Endothelial cell of umbilical vein (primary cell): ENCODE measurements around the gene GRK4. TPM values are rescaled to one million over a fixed set of nuclear protein-coding genes. Genes with fewer than 3 reads are reported as not detected.

ENCODE experiments used
- BruUV-seq: library from RNA; stranded (reverse); fragments of 400-500 nt; replicated peaks from 2 replicates; lab custom pipeline; 2021; lab: Mats Ljungman, UMichigan
- CTCF ChIA-PET: fragments of 300-600, 350-600 bp; sonication (Branson Sonifier 250); formaldehyde crosslinking; loops from one replicate; lab custom pipeline; 2021; ENCODE audit warnings: antibody characterized with exemption, inconsistent platforms; lab: Charles Lee
- POLR2A ChIA-PET: fragments of 300-600, 350-600 bp; sonication (Branson Sonifier 250); formaldehyde crosslinking; loops from one replicate; lab custom pipeline; 2021; ENCODE audit warnings: antibody characterized with exemption, inconsistent platforms; lab: Charles Lee
- DNase-seq: peaks from one replicate; pipeline ENCODE4 v3.0.0-alpha.2; 2011; ENCODE audit warnings: low read depth, low spot score
- FAIRE-seq: peaks from 2 replicates; lab custom pipeline; 2011; peaks lifted over from hg19 to GRCh38; lab: Jason Lieb, UNC
- H2AFZ ChIP-seq: 2 replicates; pipeline ENCODE4 v1.6.0; 2012; ENCODE audit warnings: low read depth, low read length, control low read depth, inconsistent platforms
- H3K27ac ChIP-seq: 2 replicates; pipeline ENCODE4 v1.5.1; 2011; ENCODE audit warnings: low read depth, mild to moderate bottlenecking, control low read depth, low read length, moderate library complexity; ENCODE audit not compliant: insufficient read depth
- H3K27me3 ChIP-seq, 2 experiments: 2 replicates each; pipeline versions ENCODE4 v1.6.0 to v1.6.1; 2011; ENCODE audit warnings: low read length in 2 of 2, mixed read lengths in 1 of 2; ENCODE audit not compliant: control insufficient read depth in 2 of 2, insufficient read depth in 2 of 2
- H3K36me3 ChIP-seq, 2 experiments: 2 replicates in 1 of 2; 3 replicates in 1 of 2; pipeline ENCODE4 v1.5.1; 2011; ENCODE audit warnings: low read length in 2 of 2, mild to moderate bottlenecking in 1 of 2, moderate library complexity in 1 of 2; ENCODE audit not compliant: control insufficient read depth in 2 of 2, insufficient read depth in 2 of 2; ENCODE audit errors: extremely low read depth in 1 of 2
- H3K4me1 ChIP-seq: 3 replicates; pipeline ENCODE4 v1.5.1; 2011; ENCODE audit warnings: mild to moderate bottlenecking, low read length; ENCODE audit not compliant: control insufficient read depth, insufficient read depth; ENCODE audit errors: extremely low read depth
- H3K4me2 ChIP-seq: 2 replicates; pipeline ENCODE4 v1.6.1; 2011; ENCODE audit warnings: low read length, control low read depth, mixed read lengths; ENCODE audit not compliant: insufficient read depth
- H3K4me3 ChIP-seq, 3 experiments: fragments of 200-600 bp in 1 of 3; sonication (generic), shearing (Covaris generic) in 1 of 3; replicated peaks in 1 of 3; 2 replicates each; pipeline ENCODE4 v1.5.1; 2011 to 2016; ENCODE audit warnings: control low read depth in 3 of 3, low read length in 3 of 3, mild to moderate bottlenecking in 2 of 3, inconsistent platforms in 1 of 3, low read depth in 1 of 3, moderate library complexity in 1 of 3; ENCODE audit not compliant: insufficient read depth in 1 of 3
- H3K79me2 ChIP-seq: 2 replicates; pipeline ENCODE4 v1.6.0; 2012; ENCODE audit warnings: low read length, inconsistent platforms; ENCODE audit not compliant: control insufficient read depth, insufficient read depth
- H3K9ac ChIP-seq: replicated peaks from 2 replicates; pipeline ENCODE3; 2011; ENCODE audit warnings: low read length, control low read depth; ENCODE audit not compliant: insufficient read depth; ENCODE audit errors: extremely low read depth
- H3K9me1 ChIP-seq: replicated peaks from 3 replicates; pipeline ENCODE4 v1.6.0; 2011; ENCODE audit warnings: mild to moderate bottlenecking, low read length; ENCODE audit not compliant: control insufficient read depth, insufficient read depth; ENCODE audit errors: extremely low read depth
- H3K9me3 ChIP-seq: replicated peaks from 2 replicates; pipeline ENCODE4 v1.5.1; 2012; ENCODE audit warnings: low read length, inconsistent platforms; ENCODE audit not compliant: control insufficient read depth, insufficient read depth
- H4K20me1 ChIP-seq: replicated peaks from 2 replicates; pipeline ENCODE3; 2011; ENCODE audit warnings: mild to moderate bottlenecking, low read length; ENCODE audit not compliant: control insufficient read depth, insufficient read depth; ENCODE audit errors: extremely low read depth
- EZH2 ChIP-seq: IDR thresholded peaks from 2 replicates; pipeline ENCODE4 v1.6.1; 2012; ENCODE audit warnings: borderline replicate concordance, low read depth, mild to moderate bottlenecking, moderate library complexity, low read length, inconsistent platforms; ENCODE audit not compliant: severe bottlenecking
- FOS ChIP-seq: IDR thresholded peaks from 2 replicates; pipeline ENCODE4 v1.6.1; 2011; ENCODE audit warnings: mild to moderate bottlenecking, low read length, moderate library complexity, borderline replicate concordance; ENCODE audit not compliant: insufficient read depth
- GATA2 ChIP-seq: IDR thresholded peaks from 2 replicates; pipeline ENCODE4 v1.7.0; 2011; ENCODE audit warnings: low read depth, mild to moderate bottlenecking, moderate library complexity, mixed read lengths, low read length; ENCODE audit not compliant: insufficient read length, insufficient read depth
- JUN ChIP-seq: IDR thresholded peaks from 2 replicates; pipeline ENCODE4 v1.6.1; 2011; ENCODE audit warnings: borderline replicate concordance, low read depth; ENCODE audit not compliant: insufficient read length, insufficient read depth
- MYC ChIP-seq: IDR thresholded peaks from one replicate; pipeline ENCODE4 v1.6.1; 2011; ENCODE audit warnings: mild to moderate bottlenecking, low read depth, low read length
- POLR2A ChIP-seq: IDR thresholded peaks from 2 replicates; pipeline ENCODE4 v1.6.1; 2012; ENCODE audit warnings: low read depth, mild to moderate bottlenecking, control low read depth, low read length
- POLR2AphosphoS5 ChIP-seq: IDR thresholded peaks from 2 replicates; pipeline ENCODE4 v1.6.1; 2012; ENCODE audit warnings: low read depth, mild to moderate bottlenecking, control low read depth, low read length, moderate library complexity; ENCODE audit not compliant: insufficient read depth
- dilution Hi-C: fragments of 300-500 bp; cut with MboI; formaldehyde crosslinking; loops from one replicate; pipeline ENCODE4 v1.15.0; 2019; ENCODE audit warnings: low sequenced_read_pairs; ENCODE audit not compliant: extremely low pct_ligation_motif_present
- intact Hi-C: fragments of 100-400 bp; cut with micrococcal nuclease; formaldehyde crosslinking; loops from one replicate; pipeline ENCODE4 v1.10.0; 2022
- polyA plus RNA-seq, 4 experiments: library from polyadenylated mRNA; depleted of rRNA in 3 of 4; stranded (reverse) in 3 of 4; unstranded in 1 of 4; fragments of >200 nt; gene quantifications; 2 replicates each; pipeline versions ENCODE4 v1.2.1 to v1.2.3, GENCODE V29; 2011 to 2012; ENCODE audit warnings: missing spikeins in 1 of 4
- total RNA-seq: library from RNA; stranded (reverse); gene quantifications from 2 replicates; pipeline ENCODE4 v1.2.3, GENCODE V29; 2021
- TF ChIP-seq, protein P1 (sequence below): IDR thresholded peaks from 2 replicates; pipeline ENCODE4 v1.6.1; 2011; ENCODE audit not compliant: insufficient read depth, insufficient read length
- TF ChIP-seq, protein P2 (sequence below), 2 donors: IDR thresholded peaks; 1 replicate in 1 of 2; 2 replicates in 1 of 2; pipeline ENCODE4 v1.5.1; 2011; ENCODE audit warnings: low read length in 2 of 2, mild to moderate bottlenecking in 2 of 2, moderate library complexity in 2 of 2, control low read depth in 1 of 2, inconsistent platforms in 1 of 2, low read depth in 1 of 2; ENCODE audit not compliant: insufficient read depth in 1 of 2; ENCODE audit errors: extremely low read depth in 1 of 2

Gene GRK4
- total and polyA plus RNA-seq, 2 donors (not counting 3 experiments of a cell fraction or from before 2014, with no cell fraction given) = 3.1 to 6.3 TPM

DNA sequence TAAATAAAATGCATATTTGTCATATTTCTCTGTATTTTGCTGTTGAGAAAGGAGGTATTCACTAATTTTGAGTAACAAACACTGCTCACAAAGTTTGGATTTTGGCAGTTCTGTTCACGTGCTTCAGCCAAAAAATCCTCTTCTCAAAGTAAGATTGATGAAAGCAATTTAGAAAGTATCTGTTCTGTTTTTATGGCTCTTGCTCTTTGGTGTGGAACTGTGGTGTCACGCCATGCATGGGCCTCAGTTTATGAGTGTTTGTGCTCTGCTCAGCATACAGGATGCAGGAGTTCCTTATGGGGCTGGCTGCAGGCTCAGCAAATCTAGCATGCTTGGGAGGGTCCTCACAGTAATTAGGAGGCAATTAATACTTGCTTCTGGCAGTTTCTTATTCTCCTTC, 114.4 kb downstream of the GRK4 start:
- intact Hi-C loops (no loop called here), dilution Hi-C loops (no loop called here)
- Histone ChIP-seq H3K27ac (no peak overlapping the region), H3K9me1 (no peaks in the 10 kb centered on the region), H3K9ac (no peak overlapping the region), H4K20me1 (peaks cover 9% of the 10 kb centered on the region), H3K27me3 (no peaks in the 10 kb centered on the region), H3K4me3 (no peak overlapping the region), H3K9me3 (no peaks in the 10 kb centered on the region), H3K36me3 (no peaks in the 10 kb centered on the region), H3K4me2 (no peak overlapping the region), H3K79me2 (peaks cover 56% of the 10 kb centered on the region), H2AFZ (no peak overlapping the region), H3K4me1 (peaks cover 13% of the 10 kb centered on the region)
- no peak for FAIRE-seq
- ChIA-PET CTCF (no interaction called here), POLR2A (no interaction called here)
- BruUV-seq = no TSS peak
- TF ChIP-seq, protein P1, sequence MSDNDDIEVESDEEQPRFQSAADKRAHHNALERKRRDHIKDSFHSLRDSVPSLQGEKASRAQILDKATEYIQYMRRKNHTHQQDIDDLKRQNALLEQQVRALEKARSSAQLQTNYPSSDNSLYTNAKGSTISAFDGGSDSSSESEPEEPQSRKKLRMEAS = no peak
- TF ChIP-seq JUN (no peak), EZH2 (no peak), POLR2A (no peak), GATA2 (no peak), FOS (no peak), POLR2AphosphoS5 (no peak), MYC (no peak)
- TF ChIP-seq, protein P2, sequence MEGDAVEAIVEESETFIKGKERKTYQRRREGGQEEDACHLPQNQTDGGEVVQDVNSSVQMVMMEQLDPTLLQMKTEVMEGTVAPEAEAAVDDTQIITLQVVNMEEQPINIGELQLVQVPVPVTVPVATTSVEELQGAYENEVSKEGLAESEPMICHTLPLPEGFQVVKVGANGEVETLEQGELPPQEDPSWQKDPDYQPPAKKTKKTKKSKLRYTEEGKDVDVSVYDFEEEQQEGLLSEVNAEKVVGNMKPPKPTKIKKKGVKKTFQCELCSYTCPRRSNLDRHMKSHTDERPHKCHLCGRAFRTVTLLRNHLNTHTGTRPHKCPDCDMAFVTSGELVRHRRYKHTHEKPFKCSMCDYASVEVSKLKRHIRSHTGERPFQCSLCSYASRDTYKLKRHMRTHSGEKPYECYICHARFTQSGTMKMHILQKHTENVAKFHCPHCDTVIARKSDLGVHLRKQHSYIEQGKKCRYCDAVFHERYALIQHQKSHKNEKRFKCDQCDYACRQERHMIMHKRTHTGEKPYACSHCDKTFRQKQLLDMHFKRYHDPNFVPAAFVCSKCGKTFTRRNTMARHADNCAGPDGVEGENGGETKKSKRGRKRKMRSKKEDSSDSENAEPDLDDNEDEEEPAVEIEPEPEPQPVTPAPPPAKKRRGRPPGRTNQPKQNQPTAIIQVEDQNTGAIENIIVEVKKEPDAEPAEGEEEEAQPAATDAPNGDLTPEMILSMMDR (IDR thresholded peaks at IDR 0.05; ENCODE audit: extremely low read depth in 1 of 2, insufficient read depth in 1 of 2, low read depth in 1 of 2, low read length in 2 of 2) = no peak
- DNase-seq = no peak
